Cardiac muscle cell (in vitro differentiated cells and primary cell): Measurements from ENCODE around the gene DNM3. TPM values are rescaled to one million over a fixed set of nuclear protein-coding genes. Genes with fewer than 3 reads are reported as not detected.

Experiments
- DNase-seq, 2 donors: peaks; one replicate each; pipeline versions ENCODE4 v3.0.0 to v3.0.0-alpha.2; 2010 to 2017; ENCODE audit warnings: low read depth in 1 of 2, low spot score in 1 of 2
- H3K27ac ChIP-seq: fragments of 200-600 bp; sonication (generic); 2 replicates; pipeline ENCODE4 v1.5.1; 2016
- H3K27me3 ChIP-seq: fragments of 200-600 bp; sonication (generic); 2 replicates; pipeline ENCODE4 v1.6.0; 2016; ENCODE audit warnings: control low read depth
- H3K36me3 ChIP-seq: fragments of 200-600 bp; sonication (generic); 2 replicates; pipeline ENCODE4 v1.5.1; 2016; ENCODE audit warnings: control low read depth
- H3K4me1 ChIP-seq: fragments of 200-600 bp; sonication (generic); 2 replicates; pipeline ENCODE4 v1.8.1; 2017; ENCODE audit warnings: low read depth, mild to moderate bottlenecking, mixed run types
- H3K4me3 ChIP-seq: fragments of 200-600 bp; sonication (generic); 2 replicates; pipeline ENCODE4 v1.5.1; 2016; ENCODE audit warnings: mild to moderate bottlenecking
- H3K9me3 ChIP-seq: fragments of 200-600 bp; sonication (generic); 2 replicates; pipeline ENCODE4 v1.5.1; 2017; ENCODE audit warnings: low read depth, mild to moderate bottlenecking, control low read depth
- polyA plus RNA-seq: library from polyadenylated mRNA; unstranded; fragments of >200 nt; fragmentation: Nextera tagmentation; extraction: Ambion mirVana; gene quantifications from 2 replicates; pipeline ENCODE4 v1.2.1, GENCODE V29; 2016
- total RNA-seq: library from RNA; depleted of rRNA; stranded (reverse); fragments of >200 nt; gene quantifications from 2 replicates; pipeline ENCODE4 v1.2.3, GENCODE V29; 2016
- TF ChIP-seq, protein P1 (sequence below): IDR thresholded peaks from 2 replicates; pipeline ENCODE4 v1.5.1; 2012; ENCODE audit warnings: low read depth, mild to moderate bottlenecking, low read length

DNM3 gene
- total and polyA plus RNA-seq, 2 experiments from 2014 or later: 0.42 TPM; not detected in 1

DNA sequence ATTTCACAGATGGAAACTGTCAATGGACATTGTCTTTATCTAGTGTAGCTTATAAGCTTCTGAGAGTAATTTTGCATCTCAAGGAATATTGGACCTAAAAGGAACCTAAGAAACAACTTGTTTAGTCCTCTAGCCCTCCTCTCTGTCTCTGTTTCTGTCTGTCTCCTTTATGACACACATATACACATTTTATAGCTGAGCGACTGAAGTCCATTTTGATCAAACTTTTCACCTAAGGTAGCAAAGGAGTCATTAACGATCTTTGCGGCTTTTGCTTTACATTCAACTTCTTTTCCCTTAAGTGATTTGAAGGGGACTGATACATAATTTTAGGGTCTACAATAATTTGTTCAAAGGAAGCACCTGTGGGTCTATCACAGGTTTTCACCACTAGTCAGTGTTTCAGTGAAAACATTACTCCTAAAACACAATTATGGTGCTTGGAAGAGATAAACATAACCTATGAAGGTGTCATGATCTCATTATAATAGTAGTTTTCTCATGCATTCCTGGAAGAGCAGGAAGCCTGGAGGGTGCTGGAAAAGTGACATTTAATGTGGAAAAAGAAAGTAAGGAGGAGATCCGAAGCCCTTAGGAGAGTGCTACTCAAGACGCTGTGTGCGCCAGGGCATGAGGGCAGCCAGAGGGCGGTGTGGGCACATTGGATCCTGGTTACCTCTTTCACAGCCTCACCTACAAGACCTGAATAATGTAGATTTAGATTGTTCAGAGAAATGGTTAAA lies 248.6 kb downstream of the DNM3 start:
- Histone ChIP-seq H3K27ac (no peak overlapping the region), H3K36me3 (no peaks in the 10 kb centered on the region), H3K9me3 (no peaks in the 10 kb centered on the region), H3K4me1 (no peaks in the 10 kb centered on the region), H3K4me3 (no peak overlapping the region), H3K27me3 (no peaks in the 10 kb centered on the region)
- peak; percentile 63 to 66 for DNase-seq
- TF ChIP-seq, protein P1, sequence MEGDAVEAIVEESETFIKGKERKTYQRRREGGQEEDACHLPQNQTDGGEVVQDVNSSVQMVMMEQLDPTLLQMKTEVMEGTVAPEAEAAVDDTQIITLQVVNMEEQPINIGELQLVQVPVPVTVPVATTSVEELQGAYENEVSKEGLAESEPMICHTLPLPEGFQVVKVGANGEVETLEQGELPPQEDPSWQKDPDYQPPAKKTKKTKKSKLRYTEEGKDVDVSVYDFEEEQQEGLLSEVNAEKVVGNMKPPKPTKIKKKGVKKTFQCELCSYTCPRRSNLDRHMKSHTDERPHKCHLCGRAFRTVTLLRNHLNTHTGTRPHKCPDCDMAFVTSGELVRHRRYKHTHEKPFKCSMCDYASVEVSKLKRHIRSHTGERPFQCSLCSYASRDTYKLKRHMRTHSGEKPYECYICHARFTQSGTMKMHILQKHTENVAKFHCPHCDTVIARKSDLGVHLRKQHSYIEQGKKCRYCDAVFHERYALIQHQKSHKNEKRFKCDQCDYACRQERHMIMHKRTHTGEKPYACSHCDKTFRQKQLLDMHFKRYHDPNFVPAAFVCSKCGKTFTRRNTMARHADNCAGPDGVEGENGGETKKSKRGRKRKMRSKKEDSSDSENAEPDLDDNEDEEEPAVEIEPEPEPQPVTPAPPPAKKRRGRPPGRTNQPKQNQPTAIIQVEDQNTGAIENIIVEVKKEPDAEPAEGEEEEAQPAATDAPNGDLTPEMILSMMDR: peak; percentile 79

DNA sequence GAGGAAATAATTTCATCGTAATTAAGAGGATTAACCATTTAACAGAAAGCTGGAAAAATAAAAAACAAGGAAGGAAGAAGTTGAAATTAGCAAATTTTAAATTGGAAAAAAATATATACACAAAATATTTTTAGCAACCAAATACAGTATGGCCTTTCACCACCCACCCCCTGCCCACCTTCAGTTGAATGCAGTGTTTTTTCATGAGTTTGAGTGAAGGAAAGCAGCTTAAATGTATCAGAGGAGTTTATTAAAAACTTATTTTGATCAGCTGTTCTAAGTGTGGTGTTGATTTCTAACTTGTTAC lies 249.2 kb downstream of the DNM3 start:
- no peak for DNase-seq
- H3K4me3 ChIP-seq: no peak overlapping the region
- H3K27ac ChIP-seq: no peak overlapping the region
- TF ChIP-seq, protein P1: no peak
- no peaks in the 10 kb centered on the region for H3K27me3 ChIP-seq
- no peaks in the 10 kb centered on the region for H3K36me3 ChIP-seq
- no peaks in the 10 kb centered on the region for H3K9me3 ChIP-seq
- H3K4me1 ChIP-seq: no peaks in the 10 kb centered on the region

DNA sequence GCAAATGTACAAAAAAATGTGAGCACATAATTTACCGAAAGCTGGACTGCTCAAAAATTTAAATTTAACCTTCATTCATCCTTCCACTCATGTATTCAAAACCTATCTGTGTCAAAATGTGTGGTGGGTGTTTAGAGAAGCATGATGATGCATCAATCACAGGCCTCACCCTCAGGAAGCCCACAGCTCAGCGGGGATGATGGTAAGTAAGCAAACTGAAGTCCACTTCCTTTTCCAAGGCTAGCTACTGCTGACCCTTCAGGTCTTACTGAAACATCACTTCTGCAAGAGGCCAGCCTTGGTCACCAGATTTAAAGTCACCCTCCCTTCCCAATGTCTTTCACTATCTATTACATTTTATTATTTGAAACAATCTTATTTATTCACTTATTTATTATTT lies 254.5 kb downstream of the DNM3 start:
- Histone ChIP-seq H3K36me3 (no peaks in the 10 kb centered on the region), H3K4me3 (no peak overlapping the region), H3K27me3 (no peaks in the 10 kb centered on the region), H3K9me3 (no peaks in the 10 kb centered on the region), H3K27ac (no peak overlapping the region), H3K4me1 (no peaks in the 10 kb centered on the region)
- DNase-seq: no peak
- TF ChIP-seq, protein P1: no peak

DNA sequence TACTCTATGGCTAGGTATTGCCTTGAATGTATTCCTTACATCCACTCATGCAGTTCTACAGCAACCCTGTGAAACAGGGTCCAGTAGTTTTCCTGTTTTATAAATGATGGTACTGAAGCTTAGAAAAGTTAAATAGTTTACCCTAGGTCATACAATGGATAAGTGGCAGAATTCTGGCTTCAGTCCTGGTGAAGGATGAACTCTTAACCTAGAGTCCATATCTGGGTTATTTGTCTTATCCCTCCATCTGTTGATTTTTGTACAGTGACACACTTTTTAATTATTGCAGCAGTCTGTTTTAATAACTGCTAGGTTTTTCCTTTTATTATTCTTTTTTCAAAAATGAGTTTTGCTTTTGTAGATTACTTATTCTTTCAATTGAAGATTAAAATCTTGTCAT lies 263.9 kb downstream of the DNM3 start:
- Histone ChIP-seq H3K36me3 (no peaks in the 10 kb centered on the region), H3K9me3 (no peaks in the 10 kb centered on the region), H3K27ac (no peak overlapping the region), H3K4me3 (no peak overlapping the region), H3K4me1 (no peaks in the 10 kb centered on the region), H3K27me3 (no peaks in the 10 kb centered on the region)
- DNase-seq: no peak
- TF ChIP-seq, protein P1: no peak

DNA sequence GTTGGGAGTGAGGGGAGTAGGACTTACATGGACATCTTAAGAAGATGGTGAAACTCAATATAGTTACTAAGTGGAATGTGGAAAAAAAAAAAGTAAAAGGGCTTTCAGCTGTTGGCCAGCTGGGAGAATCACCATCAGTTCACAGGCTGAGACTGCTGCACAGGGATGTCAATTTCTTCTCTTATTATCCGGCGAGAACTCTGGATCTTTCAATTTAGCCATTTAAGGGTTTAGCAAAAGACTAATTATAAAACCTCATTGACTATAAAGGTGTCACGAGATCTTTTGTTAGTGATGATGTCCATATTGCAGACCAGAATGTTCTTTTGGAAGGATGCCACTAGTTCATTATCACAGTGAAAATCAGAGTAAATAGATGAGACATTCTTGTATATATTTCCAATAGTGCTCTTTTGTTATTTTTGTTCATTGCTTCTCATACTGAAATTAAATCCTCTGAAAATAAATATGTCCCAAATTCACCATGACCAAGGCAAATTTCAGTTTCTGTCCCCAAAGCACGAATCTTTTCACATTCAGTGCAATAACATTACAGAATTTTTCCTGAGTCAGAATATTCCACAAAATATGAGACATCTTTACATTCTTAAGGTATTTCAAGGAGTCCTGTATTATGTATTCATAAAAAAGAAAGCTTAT lies 266.1 kb downstream of the DNM3 start:
- Histone ChIP-seq H3K9me3 (no peaks in the 10 kb centered on the region), H3K27ac (no peak overlapping the region), H3K4me3 (no peak overlapping the region), H3K36me3 (no peaks in the 10 kb centered on the region), H3K27me3 (no peaks in the 10 kb centered on the region), H3K4me1 (no peaks in the 10 kb centered on the region)
- TF ChIP-seq, protein P1: no peak
- peak in 1 of 2 donors; percentile 27 for DNase-seq
